GM06990 (cell line): ENCODE data around the gene GALNT7.

Source experiments
- DNase-seq: peaks from one replicate; pipeline ENCODE4 v3.0.0-alpha.2; 2011; ENCODE audit not compliant: insufficient read length; ENCODE audit errors: extremely low read depth
- H3K27me3 ChIP-seq: replicated peaks from 2 replicates; pipeline ENCODE4 v1.6.0; 2011; ENCODE audit warnings: low read length; ENCODE audit not compliant: control insufficient read depth, insufficient read depth
- H3K36me3 ChIP-seq: 2 replicates; pipeline ENCODE4 v1.5.1; 2011; ENCODE audit warnings: low read length; ENCODE audit not compliant: control insufficient read depth, insufficient read depth
- H3K4me3 ChIP-seq: replicated peaks from 2 replicates; pipeline ENCODE4 v1.5.1; 2011; ENCODE audit warnings: low read depth, mild to moderate bottlenecking, control low read depth, low read length
- CTCF ChIP-seq: IDR thresholded peaks from 2 replicates; pipeline ENCODE4 v1.5.1; 2011; ENCODE audit warnings: low read length, control low read depth, mild to moderate bottlenecking, inconsistent platforms; ENCODE audit not compliant: insufficient read depth, poor library complexity, severe bottlenecking

GALNT7 gene

GRCh38 chr4:173192375-173193162 is 24.0 kb downstream of the GALNT7 start:
- peak; percentile 47 for TF ChIP-seq CTCF
- H3K4me3 ChIP-seq: no peak overlapping the region
- H3K36me3 ChIP-seq: no peaks in the 10 kb centered on the region
- no peaks in the 10 kb centered on the region for H3K27me3 ChIP-seq
- no peak for DNase-seq

GRCh38 chr4:173194157-173194556 is 25.5 kb downstream of the GALNT7 start:
- Histone ChIP-seq H3K27me3 (no peaks in the 10 kb centered on the region), H3K4me3 (no peak overlapping the region), H3K36me3 (no peaks in the 10 kb centered on the region)
- no peak for DNase-seq
- TF ChIP-seq CTCF: no peak

- Histone ChIP-seq H3K4me3 (no peak overlapping the region), H3K27me3 (no peaks in the 10 kb centered on the region), H3K36me3 (no peaks in the 10 kb centered on the region)
- TF ChIP-seq CTCF: no peak
- peak; percentile 15 for DNase-seq
Observed at GRCh38 chr4:173195109-173195508, 26.5 kb downstream of the GALNT7 start.

- H3K27me3 ChIP-seq: no peaks in the 10 kb centered on the region
- no peak for TF ChIP-seq CTCF
- DNase-seq: no peak
- no peaks in the 10 kb centered on the region for H3K36me3 ChIP-seq
- H3K4me3 ChIP-seq: no peak overlapping the region
Observed at GRCh38 chr4:173199553-173199952, 30.9 kb downstream of the GALNT7 start.

- no peak overlapping the region for H3K4me3 ChIP-seq
- H3K36me3 ChIP-seq: no peaks in the 10 kb centered on the region
- no peak for TF ChIP-seq CTCF
- no peaks in the 10 kb centered on the region for H3K27me3 ChIP-seq
- no peak for DNase-seq
Observed at GRCh38 chr4:173200103-173200884, 31.7 kb downstream of the GALNT7 start.
